ENCODE measurements around the gene WDR45B.

The WDR45B gene

GRCh38 chr17:82565551-82565950 lies 82.7 kb downstream of the WDR45B start:
- no peak overlapping the region for H3K4me3 ChIP-seq (ENCODE audit: low read length)
- peaks cover 54% of the 10 kb centered on the region for H3K36me3 ChIP-seq (ENCODE audit: insufficient read depth, low read depth, low read length)
- H3K9ac ChIP-seq (ENCODE audit: low read depth, low read length), result no peak overlapping the region
- H3K9me3 ChIP-seq (ENCODE audit: insufficient read depth, low read depth, low read length), result no peaks in the 10 kb centered on the region
- no peak overlapping the region for H3K27ac ChIP-seq (ENCODE audit: low read length)
- peaks cover 5% of the 10 kb centered on the region; the same call in 1 of the 2 replicates for H3K4me1 ChIP-seq (ENCODE audit: insufficient read depth, low read length)
- no peaks in the 10 kb centered on the region for H3K27me3 ChIP-seq (ENCODE audit: insufficient read depth, low read length)
